ENCODE data around the gene RASGRP1.

- TF ChIP-seq CTCF (IDR thresholded peaks at IDR 0.05; ENCODE audit: insufficient read depth, low read length) (no peak), REST (IDR thresholded peaks at IDR 0.05; ENCODE audit: insufficient replicate concordance, low read depth) (no peak)
Observed at GRCh38 chr15:38533416-38533915, 31.1 kb downstream of the RASGRP1 start.

All from HL-60 (cell line).